SK-N-MC (cell line): ENCODE measurements around the gene BCKDHB.

Source experiments
- DNase-seq: peaks from one replicate; pipeline ENCODE4 v3.0.0-alpha.2; 2011; ENCODE audit warnings: low read depth, low spot score
- H3K27ac ChIP-seq: fragments of 200-600 bp; sonication (generic); 2 replicates; pipeline ENCODE4 v1.5.1; 2016; ENCODE audit warnings: mixed run types
- H3K36me3 ChIP-seq: fragments of 200-600 bp; sonication (generic); 2 replicates; pipeline ENCODE4 v1.6.1; 2017; ENCODE audit warnings: antibody characterized with exemption, low read length, mixed read lengths; ENCODE audit not compliant: insufficient read depth
- H3K4me3 ChIP-seq: fragments of 200-600 bp; sonication (generic); 2 replicates; pipeline ENCODE4 v1.5.1; 2016
- H3K9ac ChIP-seq: fragments of 200-600 bp; sonication (generic); 2 replicates; pipeline ENCODE4 v1.8.0; 2017; ENCODE audit warnings: mixed run types, mixed read lengths; ENCODE audit not compliant: insufficient read length
- H3K9me3 ChIP-seq: fragments of 200-600 bp; sonication (generic); 2 replicates; pipeline ENCODE4 v1.6.1; 2017; ENCODE audit warnings: low read depth, mild to moderate bottlenecking, antibody characterized with exemption, low read length, moderate library complexity, mixed read lengths
- EZH2 ChIP-seq: fragments of 200-600 bp; sonication (generic); IDR thresholded peaks from one replicate; pipeline ENCODE4 v1.6.1; 2017; ENCODE audit warnings: antibody characterized with exemption
- FOXP2 ChIP-seq: optimal IDR thresholded peaks from 2 replicates; pipeline ENCODE3; 2011; ENCODE audit warnings: mild to moderate bottlenecking, moderate library complexity; ENCODE audit not compliant: insufficient read depth; ENCODE audit errors: extremely low read length, control extremely low read depth
- POLR2AphosphoS5 ChIP-seq: IDR thresholded peaks from 2 replicates; pipeline ENCODE4 v1.6.1; 2012; ENCODE audit warnings: mild to moderate bottlenecking, low read depth, low read length, borderline replicate concordance

Gene BCKDHB

GRCh38 chr6:80364149-80364548 is 257.7 kb downstream of the BCKDHB start:
- Histone ChIP-seq H3K4me3 (no peak overlapping the region), H3K27ac (no peak overlapping the region), H3K36me3 (no peaks in the 10 kb centered on the region), H3K9me3 (no peaks in the 10 kb centered on the region), H3K9ac (no peak overlapping the region)
- no peak for DNase-seq
- TF ChIP-seq POLR2AphosphoS5 (no peak), FOXP2 (no peak), EZH2 (no peak)

- TF ChIP-seq EZH2 (no peak), POLR2AphosphoS5 (no peak), FOXP2 (no peak)
- no peak for DNase-seq
- Histone ChIP-seq H3K4me3 (no peak overlapping the region), H3K36me3 (no peaks in the 10 kb centered on the region), H3K9me3 (no peaks in the 10 kb centered on the region), H3K9ac (no peak overlapping the region), H3K27ac (no peak overlapping the region)
These were observed 259.6 kb downstream of the BCKDHB start for GRCh38 chr6:80366051-80366450.

- no peak for DNase-seq
- H3K9me3 ChIP-seq, result no peaks in the 10 kb centered on the region
- TF ChIP-seq FOXP2 (no peak), POLR2AphosphoS5 (no peak), EZH2 (no peak)
- H3K9ac ChIP-seq, result no peak overlapping the region
- H3K27ac ChIP-seq, result no peak overlapping the region
- H3K4me3 ChIP-seq, result no peak overlapping the region
- no peaks in the 10 kb centered on the region for H3K36me3 ChIP-seq
These were observed 260.2 kb downstream of the BCKDHB start for GRCh38 chr6:80366714-80367113.

- no peak overlapping the region for H3K9ac ChIP-seq
- no peak overlapping the region for H3K4me3 ChIP-seq
- H3K36me3 ChIP-seq, result no peaks in the 10 kb centered on the region
- H3K27ac ChIP-seq, result no peak overlapping the region
- H3K9me3 ChIP-seq, result no peaks in the 10 kb centered on the region; the same call in 1 of the 2 replicates
- no peak for TF ChIP-seq FOXP2
- no peak for TF ChIP-seq EZH2
- TF ChIP-seq POLR2AphosphoS5, result no peak
- DNase-seq, result no peak
These were observed 269.9 kb downstream of the BCKDHB start for GRCh38 chr6:80376411-80376810.

GRCh38 chr6:80380566-80380965 is 274.1 kb downstream of the BCKDHB start:
- Histone ChIP-seq H3K36me3 (no peaks in the 10 kb centered on the region), H3K27ac (no peak overlapping the region), H3K9ac (no peak overlapping the region), H3K4me3 (no peak overlapping the region), H3K9me3 (no peaks in the 10 kb centered on the region; the same call in 1 of the 2 replicates)
- TF ChIP-seq POLR2AphosphoS5 (no peak), FOXP2 (no peak), EZH2 (no peak)
- DNase-seq, result no peak

- DNase-seq, result no peak
- Histone ChIP-seq H3K9ac (no peak overlapping the region), H3K4me3 (no peak overlapping the region), H3K27ac (peak overlapping the region; percentile 50; the same call in 1 of the 2 replicates), H3K9me3 (no peaks in the 10 kb centered on the region; the same call in 1 of the 2 replicates), H3K36me3 (no peaks in the 10 kb centered on the region)
- no peak for TF ChIP-seq EZH2
- TF ChIP-seq POLR2AphosphoS5, result no peak
- TF ChIP-seq FOXP2, result no peak
These were observed 276.3 kb downstream of the BCKDHB start for GRCh38 chr6:80382811-80383210.

GRCh38 chr6:80388507-80388906 is 282.0 kb downstream of the BCKDHB start:
- Histone ChIP-seq H3K9me3 (no peaks in the 10 kb centered on the region), H3K4me3 (no peak overlapping the region), H3K27ac (no peak overlapping the region), H3K9ac (no peak overlapping the region), H3K36me3 (no peaks in the 10 kb centered on the region)
- DNase-seq, result no peak
- TF ChIP-seq FOXP2 (no peak), POLR2AphosphoS5 (no peak), EZH2 (no peak)
